Fibroblast of skin of left quadriceps (primary cell): Measurements from ENCODE around the gene FOXP2.
"Not testable (repeated sequence)": the region's sequence is repeated elsewhere in the genome, so short reads cannot be mapped to it uniquely, and the experiment has no call there.

ENCODE experiments used
- DNase-seq, 2 experiments: peaks; one replicate each; pipeline ENCODE4 v3.0.0-alpha.2; 2013; ENCODE audit warnings: low read depth in 2 of 2

The FOXP2 gene

GRCh38 chr7:114588506-114588905, 173.9 kb downstream of the FOXP2 start:
- no peak for DNase-seq

DNA sequence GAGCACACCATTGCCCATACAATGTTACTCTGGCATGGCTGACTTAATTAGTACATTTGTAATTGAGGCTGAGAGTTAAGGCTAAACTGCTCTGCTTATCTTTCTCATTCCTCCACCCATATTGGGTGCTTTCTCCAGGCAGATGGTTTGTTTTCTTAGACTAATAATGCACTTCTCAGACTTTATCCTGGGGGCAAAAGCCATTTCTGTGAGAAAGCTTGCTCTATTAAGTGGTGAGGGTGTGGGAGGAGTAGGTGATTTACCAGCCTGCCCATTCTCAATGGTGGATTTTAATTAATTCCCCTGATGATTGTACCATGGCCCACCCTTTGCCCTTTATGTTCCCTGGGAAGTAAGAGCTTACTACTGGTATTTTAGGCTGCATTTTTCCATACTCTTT, 174.8 kb downstream of the FOXP2 start:
- no peak for DNase-seq

DNA sequence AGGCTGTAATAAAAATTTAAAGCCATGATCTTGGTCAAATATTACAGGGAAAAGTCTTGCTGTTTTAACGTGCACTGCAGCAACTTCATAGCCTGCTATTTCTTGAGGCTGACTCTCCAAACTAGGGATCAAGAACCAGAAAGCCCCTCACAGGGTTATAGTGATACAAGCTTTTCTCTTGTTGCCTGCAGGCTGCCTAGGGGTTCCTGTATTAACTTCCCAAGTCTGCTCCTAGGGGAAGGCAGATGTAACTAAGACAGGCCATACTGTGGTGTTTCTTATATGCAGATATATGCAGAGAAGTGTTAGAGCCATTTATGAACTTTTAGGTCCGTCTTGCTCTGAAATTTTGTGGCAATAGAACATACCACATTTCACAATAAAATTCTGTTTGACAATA, 175.7 kb downstream of the FOXP2 start:
- no peak for DNase-seq

DNA sequence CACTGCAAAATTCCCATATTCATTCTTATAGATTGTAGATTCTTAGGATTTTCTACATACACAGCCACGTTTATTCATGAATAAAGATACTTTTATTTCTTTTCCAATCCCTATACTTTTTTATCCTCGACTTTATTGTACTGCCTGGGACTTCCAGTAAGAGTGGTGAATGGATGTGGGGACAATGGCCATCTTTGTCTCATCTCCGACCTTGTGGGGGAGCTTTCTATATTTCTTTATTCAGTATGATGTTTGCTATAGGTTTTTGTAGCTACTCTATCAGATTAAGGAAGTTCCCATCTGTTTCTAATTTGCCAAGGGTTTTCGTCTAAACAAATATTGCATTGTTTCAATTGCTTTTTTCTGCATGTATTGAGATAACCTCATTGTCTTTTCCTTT, 184.3 kb downstream of the FOXP2 start:
- no peak for DNase-seq

DNA sequence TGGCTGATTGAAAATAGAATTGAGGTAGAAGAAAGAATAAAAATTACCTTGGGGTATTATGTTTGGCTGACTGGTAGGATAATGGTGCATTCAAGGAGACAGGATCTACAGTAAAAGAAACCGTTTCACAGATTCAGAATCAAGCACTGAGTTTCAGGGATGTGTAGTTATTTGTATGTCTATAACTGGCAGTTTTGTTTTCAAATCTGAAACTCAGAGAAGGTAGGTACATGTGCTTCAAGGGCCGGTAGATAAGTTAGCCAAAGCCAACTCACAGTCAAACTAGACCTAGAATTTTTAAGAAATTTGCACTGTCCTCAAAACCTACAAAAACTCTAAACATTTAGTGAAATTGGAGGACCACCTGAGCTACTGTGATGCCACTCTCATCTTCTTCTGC, 191.5 kb downstream of the FOXP2 start:
- DNase-seq, result no peak

GRCh38 chr7:114608822-114609221, 194.2 kb downstream of the FOXP2 start:
- not testable (repeated sequence) for DNase-seq

GRCh38 chr7:114620208-114620607, 205.6 kb downstream of the FOXP2 start:
- DNase-seq, result no peak

GRCh38 chr7:114622221-114622620, 207.6 kb downstream of the FOXP2 start:
- DNase-seq, result no peak

- DNase-seq, result no peak
Measured at GRCh38 chr7:114623146-114623545, 208.5 kb downstream of the FOXP2 start.

GRCh38 chr7:114627231-114627630, 212.6 kb downstream of the FOXP2 start:
- DNase-seq, result no peak

- DNase-seq, result no peak
Measured at GRCh38 chr7:114628362-114628761, 213.7 kb downstream of the FOXP2 start.

DNA sequence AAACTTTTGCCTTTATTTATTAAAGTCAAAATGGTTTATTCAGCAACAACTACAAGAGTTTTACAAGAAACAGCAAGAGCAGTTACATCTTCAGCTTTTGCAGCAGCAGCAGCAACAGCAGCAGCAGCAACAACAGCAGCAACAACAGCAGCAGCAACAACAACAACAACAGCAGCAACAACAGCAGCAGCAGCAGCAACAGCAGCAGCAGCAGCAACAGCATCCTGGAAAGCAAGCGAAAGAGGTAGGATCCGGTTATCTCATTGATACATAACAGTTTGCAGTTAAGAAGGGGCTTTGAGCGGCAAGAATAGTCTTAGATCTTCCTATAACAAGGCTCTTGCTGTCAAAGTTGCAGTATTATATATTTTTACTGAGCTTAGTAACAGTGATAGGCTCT, 215.1 kb downstream of the FOXP2 start:
- DNase-seq, result no peak

GRCh38 chr7:114630201-114630990, 215.8 kb downstream of the FOXP2 start:
- no peak for DNase-seq

- DNase-seq, result no peak
Measured at GRCh38 chr7:114631249-114631822, 216.7 kb downstream of the FOXP2 start.

- no peak for DNase-seq
Measured at GRCh38 chr7:114639451-114639850, 224.8 kb downstream of the FOXP2 start.

- DNase-seq, result no peak
Measured at GRCh38 chr7:114644455-114644854, 229.8 kb downstream of the FOXP2 start.

DNA sequence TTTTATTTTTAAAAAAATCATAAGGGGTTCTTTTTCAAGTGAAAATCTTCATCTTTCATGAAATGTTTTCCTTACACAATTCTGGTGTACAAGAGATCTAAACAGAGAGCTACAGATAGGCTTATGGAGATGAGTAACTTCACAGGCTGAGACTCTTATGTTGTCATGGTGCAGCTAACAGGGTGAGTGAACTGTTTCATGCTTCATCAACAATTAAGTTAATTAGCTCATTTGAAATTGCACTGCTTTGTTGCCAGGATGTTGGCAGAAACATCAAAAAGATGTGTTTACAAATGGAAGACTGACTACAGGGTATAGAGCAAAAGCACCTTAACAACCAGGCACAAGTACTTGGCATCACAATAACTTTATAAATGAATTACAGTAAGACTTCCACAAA, 230.8 kb downstream of the FOXP2 start:
- DNase-seq, result no peak

DNA sequence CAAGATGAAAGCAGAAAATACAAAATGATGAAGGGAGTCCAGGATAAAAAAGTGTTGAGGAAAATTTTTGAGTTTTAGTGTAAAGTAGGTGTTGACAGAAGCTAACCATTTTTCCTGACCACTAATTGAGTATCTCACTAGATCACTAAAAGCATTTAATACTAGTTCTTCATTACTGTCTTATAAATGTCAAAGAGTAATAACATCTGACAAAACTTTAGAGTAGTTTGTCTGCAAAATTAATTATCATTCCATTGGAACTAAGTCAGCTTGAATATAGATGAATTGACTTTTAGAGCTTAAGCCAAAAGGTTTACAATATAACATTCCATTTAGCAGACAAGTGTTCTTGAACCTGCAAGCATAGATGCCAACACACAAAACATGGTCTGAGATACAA, 232.9 kb downstream of the FOXP2 start:
- DNase-seq, result no peak

DNA sequence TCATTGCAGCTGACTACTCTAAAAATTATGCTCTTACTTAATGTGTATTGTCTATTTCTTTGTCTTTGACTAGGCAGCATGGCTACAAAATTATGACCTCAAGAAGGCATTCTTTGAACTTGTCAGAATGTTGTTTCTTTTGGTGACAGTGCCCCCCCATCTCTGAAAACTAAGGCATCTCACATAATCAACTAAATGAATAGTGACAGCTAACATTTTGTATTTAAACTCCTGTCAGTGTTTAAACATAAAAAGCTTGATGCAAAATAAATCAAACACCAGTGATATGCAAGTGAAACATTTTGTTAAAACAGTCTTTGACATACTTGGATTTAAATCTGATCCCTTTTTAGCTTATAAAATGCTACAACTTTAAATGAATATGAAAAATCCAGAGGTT, 233.5 kb downstream of the FOXP2 start:
- no peak for DNase-seq

DNA sequence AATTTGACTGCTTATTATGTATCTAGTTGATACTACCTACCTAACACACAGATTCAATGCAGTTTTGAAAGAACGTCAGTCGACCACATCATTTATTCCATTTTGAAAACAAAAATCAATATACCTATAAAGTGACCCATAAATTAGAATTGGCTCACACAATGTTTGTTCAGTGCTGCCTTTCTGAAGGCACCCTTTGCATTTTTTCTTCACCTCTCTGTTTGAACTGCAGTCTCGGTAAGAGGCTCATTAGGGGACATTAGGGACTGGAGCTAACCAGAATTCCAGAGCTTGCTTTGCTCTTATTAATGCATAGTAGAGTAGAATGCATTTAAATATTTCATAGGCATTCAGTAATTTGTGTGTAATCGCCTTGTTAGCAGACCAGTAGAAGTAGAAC, 234.1 kb downstream of the FOXP2 start:
- no peak for DNase-seq

DNA sequence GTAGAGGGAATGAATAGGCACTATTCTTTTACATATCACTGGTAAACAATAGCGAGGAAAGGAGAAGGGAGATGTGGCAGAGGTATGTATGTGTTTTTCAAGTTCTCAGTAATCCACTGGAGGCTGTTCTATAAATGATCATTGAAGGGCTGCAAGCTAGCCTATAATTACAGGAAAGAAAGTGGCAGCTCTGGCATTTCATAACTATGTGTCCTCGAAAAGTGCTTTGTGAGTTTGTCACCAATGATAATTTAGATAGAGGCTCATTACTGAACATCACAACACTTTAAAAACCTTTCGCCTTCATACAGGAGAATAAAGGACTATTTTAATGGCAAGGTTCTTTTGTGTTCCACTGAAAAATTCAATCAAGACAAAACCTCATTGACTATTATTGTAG, 235.1 kb downstream of the FOXP2 start:
- DNase-seq, result no peak

DNA sequence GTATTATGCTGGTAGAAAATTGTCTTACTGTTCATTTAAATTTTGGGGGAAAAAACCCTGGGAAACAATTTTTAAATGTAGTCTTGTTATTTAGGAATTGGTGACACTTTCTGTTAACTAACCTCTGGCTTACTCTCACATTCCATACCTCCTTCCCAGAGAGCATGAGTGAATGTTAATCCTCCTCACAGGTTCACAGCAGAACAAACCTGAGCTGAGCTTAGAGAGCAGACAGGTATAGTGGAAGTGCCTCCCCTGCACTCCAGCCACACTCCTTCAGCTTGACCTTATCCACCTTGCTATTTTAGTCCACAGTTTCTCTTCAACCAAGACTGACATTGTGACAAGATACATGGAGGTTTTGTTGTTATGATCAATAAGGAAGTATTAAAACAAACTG, 235.9 kb downstream of the FOXP2 start:
- no peak for DNase-seq

- DNase-seq, result no peak
Measured at GRCh38 chr7:114652041-114652440, 237.4 kb downstream of the FOXP2 start.
